Activated CD8-positive, alpha-beta T cell treated with anti-CD3 and anti-CD28 coated beads, Interleukin-2, amount 10 ng/mL, durations not matched to agents 7 days and 5 days (primary cell): ENCODE data around the gene MUSTN1. TPM values are rescaled to one million over a fixed set of nuclear protein-coding genes. Genes with fewer than 3 reads are reported as not detected.

Experiments
- ATAC-seq: fragments of 150-1000 bp; cut with Tn5 transposase; one replicate; pipeline ENCODE4 v1.10.0; 2021; ENCODE audit warnings: moderate library complexity
- CTCF ChIA-PET: fragments of 350-600 bp; sonication (Branson Sonifier 250); formaldehyde crosslinking; loops from one replicate; lab custom pipeline; 2021; ENCODE audit warnings: antibody characterized with exemption; lab: Charles Lee
- POLR2A ChIA-PET: fragments of 350-600 bp; sonication (Branson Sonifier 250); formaldehyde crosslinking; loops from one replicate; lab custom pipeline; 2021; ENCODE audit warnings: antibody characterized with exemption; lab: Charles Lee
- DNase-seq: peaks from one replicate; pipeline ENCODE4 v3.0.0-alpha.2; 2020
- H3K27ac Mint-ChIP-seq: one replicate; pipeline ENCODE4 v1.8.0; 2021; ENCODE audit warnings: mild to moderate bottlenecking, mixed read lengths
- H3K27me3 Mint-ChIP-seq: one replicate; pipeline ENCODE4 v1.8.0; 2021; ENCODE audit warnings: low read depth, mixed read lengths
- H3K36me3 Mint-ChIP-seq: one replicate; pipeline ENCODE4 v1.8.0; 2021; ENCODE audit warnings: low read depth, mixed read lengths
- H3K4me1 Mint-ChIP-seq: one replicate; pipeline ENCODE4 v1.8.0; 2021; ENCODE audit warnings: low read depth, mixed read lengths
- H3K4me3 Mint-ChIP-seq: one replicate; pipeline ENCODE4 v1.8.0; 2021; ENCODE audit warnings: mild to moderate bottlenecking, mixed read lengths
- H3K9me3 Mint-ChIP-seq: one replicate; pipeline ENCODE4 v1.8.0; 2022; ENCODE audit warnings: mixed read lengths; ENCODE audit not compliant: insufficient read depth
- total RNA-seq, 2 experiments: library from RNA; stranded (reverse); gene quantifications; one replicate each; pipeline ENCODE4 v1.2.3, GENCODE V29; 2021

The MUSTN1 gene
- total RNA-seq, 2 experiments from 2014 or later, result 1.5 TPM

DNA sequence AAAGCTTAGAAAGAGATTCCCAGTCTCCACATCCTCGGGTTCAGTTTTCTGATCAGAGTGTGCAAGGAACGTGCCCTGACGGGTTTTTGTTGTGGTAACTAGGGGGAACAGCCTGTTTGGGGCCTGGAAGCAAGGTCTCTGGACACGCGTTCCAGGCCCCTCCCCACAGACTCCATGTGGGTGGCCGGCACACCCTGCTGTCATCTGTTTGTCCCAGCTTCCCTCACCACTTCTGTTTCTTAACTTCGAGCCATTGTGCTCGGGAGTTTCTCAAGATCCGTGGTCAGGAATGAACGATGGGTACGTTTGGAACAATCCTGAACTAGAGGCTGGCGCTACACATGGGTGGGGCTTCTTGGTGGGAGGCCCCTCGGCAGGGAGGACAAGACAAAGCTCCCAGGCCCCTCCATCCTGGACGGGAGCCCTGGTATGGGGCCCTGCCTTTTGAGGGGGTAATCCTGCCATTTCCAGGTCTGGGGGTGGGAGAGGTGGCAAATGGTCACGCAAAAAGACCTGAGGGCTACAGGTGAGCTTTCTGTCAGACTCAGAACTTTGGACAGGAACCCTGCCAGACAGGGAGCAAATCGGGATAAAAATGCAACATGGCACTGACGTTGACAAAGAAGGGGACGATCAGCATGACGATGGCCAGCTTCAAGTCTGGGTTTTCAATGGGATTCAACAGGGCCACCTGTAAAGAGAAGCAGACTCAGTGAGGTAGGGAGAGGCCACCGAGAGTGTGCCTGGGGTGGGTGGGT is 8.5 kb upstream of the MUSTN1 start:
- Mint-ChIP-seq H3K4me1 (peaks cover 24% of the 10 kb centered on the region), H3K36me3 (peaks cover 18% of the 10 kb centered on the region), H3K27ac (no peak overlapping the region), H3K27me3 (no peaks in the 10 kb centered on the region), H3K9me3 (no peaks in the 10 kb centered on the region), H3K4me3 (no peak overlapping the region)
- DNase-seq, result no peak
- CTCF ChIA-PET, result interaction anchor here (0.7 to 1.4 kb wide), 4 partner anchors 10 to 95 kb away, joined by 3 read pairs; no protein-coding TSS in a partner anchor
- POLR2A ChIA-PET, result interaction anchor here (0.7 kb wide), 1 partner anchor 45 kb away, joined by 3 read pairs; no protein-coding TSS in a partner anchor
- no peak for ATAC-seq

DNA sequence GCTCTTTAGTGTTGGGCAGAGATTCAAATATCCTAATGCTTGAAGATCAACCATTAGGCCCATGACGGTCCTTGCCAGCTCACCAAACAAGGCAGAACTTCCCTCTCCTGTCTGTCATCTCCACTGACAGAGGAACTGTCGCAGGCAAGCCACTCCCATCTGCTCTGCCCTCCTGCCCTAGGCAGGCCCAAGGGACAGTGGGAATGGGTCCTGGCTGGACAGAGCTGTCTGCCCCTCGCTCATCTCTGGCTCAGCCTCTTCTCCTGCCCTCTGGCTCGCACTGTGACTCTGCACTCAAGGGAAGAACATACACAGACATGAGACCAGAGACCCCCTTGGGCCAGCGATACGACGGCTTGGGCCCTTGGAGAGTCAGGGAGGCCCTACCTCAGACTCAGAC is 7.6 kb upstream of the MUSTN1 start:
- H3K27ac Mint-ChIP-seq, result no peak overlapping the region
- CTCF ChIA-PET, result interaction anchor here (1.4 kb wide), 1 partner anchor 21 kb away, joined by 3 read pairs; no protein-coding TSS in a partner anchor
- no peak overlapping the region for H3K4me3 Mint-ChIP-seq
- no peaks in the 10 kb centered on the region for H3K9me3 Mint-ChIP-seq
- no peak for DNase-seq
- H3K4me1 Mint-ChIP-seq, result peaks cover 33% of the 10 kb centered on the region
- POLR2A ChIA-PET, result no interaction called here
- no peak for ATAC-seq
- peaks cover 23% of the 10 kb centered on the region for H3K36me3 Mint-ChIP-seq
- no peaks in the 10 kb centered on the region for H3K27me3 Mint-ChIP-seq

DNA sequence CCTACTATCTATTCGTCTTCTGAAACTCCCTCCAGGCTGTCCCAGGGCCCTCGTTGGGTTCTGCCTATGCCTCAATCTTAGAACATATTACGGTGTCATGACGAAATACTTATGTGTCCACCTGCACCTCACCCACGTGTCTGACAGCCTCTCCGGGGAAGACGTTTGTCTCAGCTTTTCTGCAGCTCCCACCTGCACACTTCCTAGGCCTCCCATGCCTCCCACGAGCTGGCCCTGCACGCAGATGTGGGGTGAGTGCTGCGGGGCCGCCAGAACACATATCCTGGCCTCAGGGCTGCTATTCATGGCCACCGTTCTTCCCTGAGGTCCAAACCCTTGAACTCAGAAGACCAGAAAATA is 7.1 kb upstream of the MUSTN1 start:
- H3K9me3 Mint-ChIP-seq, result no peaks in the 10 kb centered on the region
- H3K4me1 Mint-ChIP-seq, result peaks cover 37% of the 10 kb centered on the region
- H3K27ac Mint-ChIP-seq, result no peak overlapping the region
- ChIA-PET CTCF (interaction anchor here (1.4 kb wide), 1 partner anchor 21 kb away, joined by 3 read pairs; no protein-coding TSS in a partner anchor), POLR2A (no interaction called here)
- H3K4me3 Mint-ChIP-seq, result no peak overlapping the region
- DNase-seq (no peak), ATAC-seq (no peak)
- H3K36me3 Mint-ChIP-seq, result peaks cover 25% of the 10 kb centered on the region
- no peaks in the 10 kb centered on the region for H3K27me3 Mint-ChIP-seq

DNA sequence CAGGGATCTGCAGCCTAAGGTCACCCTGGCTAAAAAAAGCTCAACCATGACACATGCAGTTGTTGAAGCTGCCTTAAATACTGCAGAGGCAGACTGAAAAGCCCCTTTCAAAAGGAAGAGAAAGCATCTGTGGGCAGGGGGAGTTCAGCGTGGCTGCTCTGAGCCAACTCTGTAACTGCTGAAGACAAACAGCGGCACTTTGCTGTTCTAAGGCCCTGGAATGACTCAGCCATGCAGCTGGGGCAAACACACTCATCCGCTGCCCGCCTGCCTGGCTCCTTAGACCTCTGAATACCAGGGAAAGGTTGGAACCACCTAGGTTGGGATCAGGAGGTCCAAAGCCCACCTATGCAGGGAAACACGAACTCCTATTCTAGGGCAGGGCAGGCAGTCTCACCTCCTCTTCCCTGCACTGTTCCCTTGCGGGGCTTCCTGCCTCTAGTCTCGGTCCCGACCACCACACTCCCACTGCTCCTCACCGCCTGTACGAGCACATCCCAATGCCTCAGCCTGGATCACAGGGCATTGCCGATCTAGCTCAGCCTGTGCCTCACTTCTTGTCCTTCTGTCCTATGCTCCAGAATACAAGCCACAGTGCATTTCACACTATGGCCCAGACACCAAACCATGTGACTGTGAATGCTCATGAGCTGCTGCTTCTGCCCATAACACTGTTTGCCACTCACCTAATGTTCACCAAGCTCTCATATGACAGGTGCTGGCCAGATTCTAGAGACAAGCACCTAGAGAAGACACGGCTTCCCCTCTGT is 6.6 kb upstream of the MUSTN1 start:
- CTCF ChIA-PET, result interaction anchor here (0.7 to 1.4 kb wide), 2 partner anchors 20 to 52 kb away, joined by 3 to 4 read pairs; no protein-coding TSS in a partner anchor
- Mint-ChIP-seq H3K27me3 (no peaks in the 10 kb centered on the region), H3K4me1 (peaks cover 39% of the 10 kb centered on the region), H3K4me3 (no peak overlapping the region), H3K9me3 (no peaks in the 10 kb centered on the region), H3K27ac (no peak overlapping the region), H3K36me3 (peaks cover 28% of the 10 kb centered on the region)
- DNase-seq (no peak), ATAC-seq (no peak)
- POLR2A ChIA-PET, result no interaction called here

DNA sequence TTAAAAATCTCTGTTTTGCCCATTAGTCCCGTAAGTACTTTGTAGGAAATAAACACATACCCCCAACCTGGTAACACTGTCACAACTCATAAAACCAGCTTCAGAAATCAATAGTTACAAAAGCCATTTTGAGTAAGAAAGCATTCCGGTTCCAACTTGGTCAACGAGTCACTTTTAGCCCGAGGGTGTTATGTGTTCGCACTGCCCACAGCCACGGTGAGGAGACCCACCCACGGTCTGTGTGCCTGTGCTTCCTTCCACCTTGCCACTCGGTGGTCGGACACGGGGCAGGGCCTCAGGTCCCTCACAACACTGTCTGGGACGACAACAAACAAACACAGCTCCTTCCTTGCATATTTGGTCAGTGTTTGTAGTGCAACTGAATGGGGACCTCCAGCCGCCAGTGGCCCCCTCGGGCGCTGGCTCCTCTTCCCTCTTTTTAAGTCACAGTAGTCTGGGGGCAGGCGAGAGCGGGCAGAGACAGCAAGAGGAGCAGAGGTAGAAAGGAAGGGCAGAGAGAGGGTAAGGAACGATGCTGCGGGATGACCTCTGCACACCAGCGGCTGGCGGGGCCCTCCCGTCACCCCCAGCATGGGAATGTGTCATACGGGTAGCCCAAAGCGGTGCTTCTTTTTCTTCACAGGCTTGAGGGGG is 5.2 kb upstream of the MUSTN1 start:
- CTCF ChIA-PET, result interaction anchor here (1.1 to 1.7 kb wide), 2 partner anchors 19 to 144 kb away, joined by 3 to 7 read pairs; no protein-coding TSS in a partner anchor
- Mint-ChIP-seq H3K27ac (no peak overlapping the region), H3K9me3 (no peaks in the 10 kb centered on the region), H3K27me3 (no peaks in the 10 kb centered on the region), H3K36me3 (peaks cover 28% of the 10 kb centered on the region), H3K4me1 (peaks cover 39% of the 10 kb centered on the region), H3K4me3 (no peak overlapping the region)
- POLR2A ChIA-PET, result interaction anchor here (1.6 kb wide), 1 partner anchor 30 kb away, joined by 4 read pairs; no protein-coding TSS in a partner anchor
- no peak for ATAC-seq
- no peak for DNase-seq

DNA sequence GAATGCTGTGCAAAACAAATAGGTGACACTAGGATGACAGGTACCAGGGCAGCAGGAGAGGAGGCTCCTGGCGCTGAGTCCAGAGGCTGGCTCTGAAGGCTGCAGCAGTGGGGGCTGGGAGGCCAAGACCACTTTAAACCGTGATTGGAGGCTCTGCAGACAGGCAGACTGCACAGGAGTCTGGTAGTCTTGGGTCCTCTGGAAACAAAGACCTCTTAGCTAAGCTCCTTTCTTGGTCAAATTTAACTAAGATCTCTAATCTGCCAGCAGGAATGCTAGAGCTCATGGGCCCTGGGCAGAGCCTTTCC is 4.4 kb upstream of the MUSTN1 start:
- ChIA-PET POLR2A (interaction anchor here (1.2 to 1.6 kb wide), 2 partner anchors 10 to 29 kb away, joined by 4 read pairs; no protein-coding TSS in a partner anchor), CTCF (interaction anchor here (1.0 to 1.7 kb wide), 8 partner anchors 9 to 293 kb away, joined by 3 to 8 read pairs (median 4); no protein-coding TSS in a partner anchor)
- Mint-ChIP-seq H3K4me1 (peaks cover 39% of the 10 kb centered on the region), H3K27ac (peak overlapping the region; percentile 55), H3K9me3 (no peaks in the 10 kb centered on the region), H3K36me3 (peaks cover 28% of the 10 kb centered on the region), H3K4me3 (no peak overlapping the region), H3K27me3 (no peaks in the 10 kb centered on the region)
- no peak for DNase-seq
- ATAC-seq, result no peak

DNA sequence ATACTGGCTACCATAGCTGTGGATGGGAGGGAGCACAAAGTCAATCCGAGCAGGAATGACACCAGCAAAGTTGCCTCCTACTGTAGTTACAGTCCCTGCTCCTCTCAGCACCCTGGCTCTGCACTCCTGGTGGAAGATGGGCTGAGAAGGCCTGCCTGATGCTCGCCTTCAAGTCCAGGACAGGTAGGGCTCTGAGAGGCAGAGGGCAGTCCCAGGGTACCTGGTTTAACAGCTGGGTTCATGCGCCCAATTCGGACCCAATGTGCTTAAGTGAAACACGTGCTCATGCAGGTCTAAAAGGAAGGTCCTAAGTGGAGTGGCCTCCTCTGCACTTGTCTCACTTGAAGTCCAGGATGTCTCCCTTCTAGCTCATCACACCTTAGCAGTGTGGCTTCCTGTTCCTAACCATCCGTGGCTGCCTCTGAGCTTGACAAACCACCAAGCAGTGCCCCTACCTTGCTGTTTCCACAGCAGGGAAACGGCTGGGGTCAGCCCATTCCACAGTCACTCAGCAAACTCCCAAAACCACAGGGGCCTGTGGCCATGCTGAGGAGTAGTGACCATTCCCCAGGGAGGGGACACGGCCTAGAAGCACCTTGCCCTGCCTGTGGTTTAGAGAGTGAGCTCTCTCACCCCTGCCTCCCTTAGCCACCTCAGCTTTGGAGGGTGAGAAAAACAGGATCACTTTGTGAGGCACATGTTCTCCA is 3.9 kb upstream of the MUSTN1 start:
- H3K4me3 Mint-ChIP-seq, result no peak overlapping the region
- H3K27me3 Mint-ChIP-seq, result no peaks in the 10 kb centered on the region
- ATAC-seq, result peak; percentile 93
- peaks cover 28% of the 10 kb centered on the region for H3K36me3 Mint-ChIP-seq
- peaks cover 39% of the 10 kb centered on the region for H3K4me1 Mint-ChIP-seq
- ChIA-PET POLR2A (interaction anchor here (0.9 to 1.6 kb wide), 3 partner anchors 10 to 118 kb away, joined by 4 read pairs; no protein-coding TSS in a partner anchor), CTCF (interaction anchor here (0.9 to 1.7 kb wide), 12 partner anchors 10 to 294 kb away, joined by 3 to 8 read pairs (median 4); no protein-coding TSS in a partner anchor)
- no peaks in the 10 kb centered on the region for H3K9me3 Mint-ChIP-seq
- peak; percentile 70 for DNase-seq
- H3K27ac Mint-ChIP-seq, result peak overlapping the region; percentile 55

DNA sequence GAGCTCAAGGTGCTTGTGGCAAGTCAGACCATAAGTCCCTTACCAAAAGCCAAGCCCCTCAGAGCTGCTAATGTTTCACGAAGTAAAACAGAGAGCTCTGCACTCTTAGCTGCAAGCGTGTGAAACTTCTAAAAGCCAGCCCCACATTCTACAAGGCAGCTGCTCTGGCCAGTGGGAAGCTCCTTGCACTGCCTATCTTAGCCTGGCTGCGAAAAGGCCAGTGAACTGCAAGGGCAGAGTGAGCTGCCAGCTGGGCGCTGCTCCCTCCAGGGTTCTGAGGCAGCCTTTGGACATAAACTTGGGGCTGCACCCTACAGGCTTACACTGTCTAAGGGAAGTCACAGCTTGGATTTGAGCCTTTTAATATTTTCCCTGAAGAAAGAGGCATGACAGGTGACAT is 2.2 kb upstream of the MUSTN1 start:
- CTCF ChIA-PET, result interaction anchor here (0.7 to 1.7 kb wide), 3 partner anchors 9 to 116 kb away, joined by 3 to 7 read pairs (median 5); no protein-coding TSS in a partner anchor
- H3K27me3 Mint-ChIP-seq, result no peaks in the 10 kb centered on the region
- no peaks in the 10 kb centered on the region for H3K9me3 Mint-ChIP-seq
- H3K27ac Mint-ChIP-seq, result no peak overlapping the region
- peaks cover 39% of the 10 kb centered on the region for H3K4me1 Mint-ChIP-seq
- ATAC-seq (no peak), DNase-seq (no peak)
- H3K4me3 Mint-ChIP-seq, result no peak overlapping the region
- POLR2A ChIA-PET, result no interaction called here
- peaks cover 26% of the 10 kb centered on the region for H3K36me3 Mint-ChIP-seq

DNA sequence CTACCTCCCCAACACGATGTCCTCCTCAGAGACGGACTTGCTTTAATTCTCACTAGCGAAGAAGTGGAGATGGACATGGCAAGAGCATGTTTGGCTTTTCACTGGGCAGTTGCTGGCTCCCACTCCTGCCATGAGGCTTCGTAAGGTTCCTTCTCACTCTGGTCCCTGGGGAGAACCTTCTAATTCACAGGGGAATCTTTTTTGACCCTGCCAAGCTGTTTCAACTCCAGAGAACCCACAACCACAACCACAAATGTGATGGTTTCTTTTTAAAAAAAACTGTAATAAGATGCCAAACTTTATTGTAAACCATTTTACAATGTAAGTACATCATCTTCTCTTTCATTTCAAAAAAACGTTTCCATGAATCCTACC is 1.6 kb upstream of the MUSTN1 start:
- H3K27me3 Mint-ChIP-seq, result no peaks in the 10 kb centered on the region
- CTCF ChIA-PET, result interaction anchor here (0.7 to 1.7 kb wide), 3 partner anchors 10 to 116 kb away, joined by 3 to 7 read pairs (median 5); no protein-coding TSS in a partner anchor
- H3K36me3 Mint-ChIP-seq, result peaks cover 26% of the 10 kb centered on the region

DNA sequence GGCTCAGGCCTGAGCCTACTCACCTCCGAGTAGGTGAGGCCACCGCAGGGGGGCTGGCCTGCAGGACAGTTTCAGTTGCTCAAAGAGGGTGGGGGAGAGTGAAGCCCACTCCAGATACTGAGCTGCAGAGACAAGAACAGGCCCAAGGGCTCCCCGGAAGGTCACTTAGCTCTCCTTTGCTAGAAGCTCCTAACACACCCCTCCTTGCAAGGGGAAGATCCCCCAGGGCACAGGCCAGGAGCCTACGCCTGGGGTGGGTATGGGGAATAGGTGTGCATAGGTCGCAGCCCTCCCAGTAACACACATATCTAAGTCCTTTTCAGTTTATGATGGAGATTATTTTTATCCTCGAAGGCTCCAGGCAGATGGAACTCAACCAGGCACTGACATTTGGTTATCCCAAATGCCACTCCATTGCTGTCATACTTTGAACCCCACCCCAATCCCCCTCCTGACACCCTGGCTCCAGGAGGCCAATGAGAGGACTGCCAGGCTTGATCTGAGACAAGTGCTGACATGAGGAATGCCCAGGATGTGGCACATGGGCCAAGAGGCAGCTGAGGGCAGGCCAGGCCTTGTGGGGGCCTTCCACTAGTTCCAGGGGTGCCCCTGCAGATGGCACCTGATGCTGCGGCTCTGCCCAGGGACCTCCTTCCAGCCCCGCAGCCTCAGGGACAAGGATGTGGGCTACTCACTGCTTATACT is 1.1 kb upstream of the MUSTN1 start:
- no peak overlapping the region for H3K27ac Mint-ChIP-seq
- peaks cover 45% of the 10 kb centered on the region for H3K4me1 Mint-ChIP-seq
- DNase-seq (no peak), ATAC-seq (no peak)
- no peaks in the 10 kb centered on the region for H3K27me3 Mint-ChIP-seq
- no peak overlapping the region for H3K4me3 Mint-ChIP-seq
- no peaks in the 10 kb centered on the region for H3K9me3 Mint-ChIP-seq
- POLR2A ChIA-PET, result no interaction called here
- peaks cover 24% of the 10 kb centered on the region for H3K36me3 Mint-ChIP-seq
- CTCF ChIA-PET, result interaction anchor here (1.4 kb wide), 1 partner anchor 15 kb away, joined by 7 read pairs; no protein-coding TSS in a partner anchor

More for the DNA sequence above, 1.6 kb upstream of the MUSTN1 start:
- no peak for ATAC-seq
- POLR2A ChIA-PET, result no interaction called here
- Mint-ChIP-seq H3K27ac (no peak overlapping the region), H3K4me1 (peaks cover 40% of the 10 kb centered on the region), H3K4me3 (no peak overlapping the region), H3K9me3 (no peaks in the 10 kb centered on the region)
- no peak for DNase-seq
